Transverse colon (tissue), 4 donors: Measurements from ENCODE around the gene SLC25A25. TPM values are rescaled to one million over a fixed set of nuclear protein-coding genes. Genes with fewer than 3 reads are reported as not detected.

Source experiments
- DNase-seq: peaks from one replicate; pipeline ENCODE4 v3.0.0-alpha.2; 2019
- H3K27ac ChIP-seq, 4 donors: fragments of 200-600 bp; sonication (generic); 2 replicates each; pipeline ENCODE4 v1.5.1; 2016 to 2018; ENCODE audit warnings: inconsistent platforms in 4 of 4
- H3K27me3 ChIP-seq: fragments of 200-600 bp; sonication (generic); 2 replicates; pipeline ENCODE4 v1.5.1; 2017; ENCODE audit warnings: inconsistent platforms
- H3K36me3 ChIP-seq, 4 donors: fragments of 200-600 bp; sonication (generic); 2 replicates each; pipeline ENCODE4 v1.5.1; 2017 to 2019; ENCODE audit warnings: inconsistent platforms in 4 of 4
- H3K4me1 ChIP-seq, 4 donors: fragments of 200-600 bp; sonication (generic); 2 replicates each; pipeline ENCODE4 v1.5.1; 2017 to 2020; ENCODE audit warnings: inconsistent platforms in 4 of 4
- H3K4me3 ChIP-seq, 4 donors: fragments of 200-600 bp; sonication (generic); 1 replicate in 1 of 4; 2 replicates in 3 of 4; pipeline versions ENCODE4 v1.5.1 to v1.6.1; 2017 to 2019; ENCODE audit warnings: inconsistent platforms in 4 of 4
- H3K9me3 ChIP-seq, 2 donors: fragments of 200-600 bp; sonication (generic); 2 replicates each; pipeline ENCODE4 v1.5.1; 2017 to 2019; ENCODE audit warnings: inconsistent platforms in 2 of 2
- EP300 ChIP-seq: sonication (generic); formaldehyde crosslinking; IDR thresholded peaks from one replicate; pipeline ENCODE4 v1.6.1; 2017; ENCODE audit warnings: antibody characterized with exemption, low read depth
- POLR2A ChIP-seq: fragments of 450-650 bp; IDR thresholded peaks from one replicate; pipeline ENCODE4 v1.6.1; 2016; ENCODE audit warnings: antibody characterized with exemption, mild to moderate bottlenecking, moderate library complexity
- POLR2AphosphoS5 ChIP-seq, 3 donors: sonication (generic); formaldehyde crosslinking; IDR thresholded peaks; one replicate each; pipeline ENCODE4 v1.6.1; 2016; ENCODE audit warnings: antibody characterized with exemption in 3 of 3
- whole genome bisulfite sequencing, 2 donors: methylation state at CpG; one replicate each; pipeline ENCODE4 v1.1.5; 2018; ENCODE audit warnings: low coverage in 1 of 2; 5-methylcytosine and 5-hydroxymethylcytosine counted together
- in situ Hi-C, 4 donors: fragments of 200-750 bp; cut with MboI; loops; one replicate each; pipeline versions ENCODE4 v1.15.0 to v1.15.1; 2017; ENCODE audit warnings: low sequenced_read_pairs in 3 of 4, low pct_ligation_motif_present in 1 of 4, low pct_unique_long_range_greater_than_20kb in 1 of 4
- intact Hi-C: fragments of 100-400 bp; cut with DNase I; formaldehyde crosslinking; loops from one replicate; pipeline ENCODE4 v1.15.1; 2023; ENCODE audit warnings: low total_unique reads
- total RNA-seq, 4 donors: library from RNA; depleted of rRNA; stranded (reverse); fragments of >200 nt; gene quantifications; one replicate each; pipeline ENCODE4 v1.1.0, GENCODE V29; 2016
- TF ChIP-seq, protein P1 (sequence below), 5 experiments: fragments of 200-600 bp in 3 of 5; fragments of 450-650 bp in 2 of 5; sonication (generic) in 3 of 5; IDR thresholded peaks; 1 replicate in 2 of 5; 2 replicates in 3 of 5; pipeline ENCODE4 v1.5.1; 2016 to 2017; ENCODE audit warnings: antibody characterized with exemption in 5 of 5, inconsistent platforms in 3 of 5, mild to moderate bottlenecking in 2 of 5, moderate library complexity in 1 of 5

Gene SLC25A25
- total RNA-seq, 4 donors from 2014 or later, result 25.5 to 35.5 (median 32.5) TPM

DNA sequence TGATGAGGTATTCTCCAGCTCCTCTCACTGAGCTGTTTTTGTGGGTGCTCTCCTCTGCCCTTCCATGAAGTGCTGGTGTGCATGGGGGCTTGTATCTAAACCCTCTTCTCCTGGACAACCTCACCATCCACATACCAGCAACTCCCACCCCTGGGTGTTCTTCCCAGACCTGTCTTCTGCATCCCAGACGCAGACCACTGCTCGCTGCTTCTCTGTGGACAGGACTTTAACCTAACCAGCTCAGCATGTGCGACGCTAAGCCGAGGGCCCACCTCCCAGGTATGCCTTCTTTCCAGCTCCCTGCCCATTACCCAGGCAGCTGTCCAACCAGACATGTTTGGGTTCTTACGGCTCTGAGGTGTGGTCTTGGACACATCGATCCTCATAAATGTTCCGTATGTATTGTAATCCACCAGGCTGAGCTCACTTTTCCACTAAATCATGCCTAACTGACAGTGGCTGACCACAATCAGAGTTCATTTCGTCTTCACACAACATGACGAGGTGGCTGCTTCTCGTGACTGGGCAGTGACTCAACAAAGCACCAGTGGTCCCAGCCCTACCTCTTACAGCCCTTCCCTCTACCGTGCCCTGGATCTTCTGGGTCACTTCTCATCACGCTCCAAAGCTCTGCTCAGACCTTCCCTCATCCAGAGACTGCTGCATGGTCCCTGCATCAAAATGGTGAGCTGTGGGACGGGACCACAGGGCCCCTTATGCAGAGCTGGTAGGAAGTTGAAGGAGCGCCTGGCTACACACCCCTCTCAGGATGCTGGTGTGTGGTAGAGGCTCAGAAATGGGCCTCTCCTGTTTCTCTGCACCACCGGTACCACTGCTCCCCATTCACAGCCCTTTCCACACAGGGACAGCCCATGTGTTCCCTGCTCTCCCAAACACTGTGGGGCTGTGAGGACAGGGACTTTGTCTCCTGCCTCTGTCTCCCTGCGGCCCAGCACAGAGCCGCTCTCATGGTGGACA lies 69.1 kb downstream of the SLC25A25 start:
- no peak for DNase-seq
- TF ChIP-seq, protein P1, sequence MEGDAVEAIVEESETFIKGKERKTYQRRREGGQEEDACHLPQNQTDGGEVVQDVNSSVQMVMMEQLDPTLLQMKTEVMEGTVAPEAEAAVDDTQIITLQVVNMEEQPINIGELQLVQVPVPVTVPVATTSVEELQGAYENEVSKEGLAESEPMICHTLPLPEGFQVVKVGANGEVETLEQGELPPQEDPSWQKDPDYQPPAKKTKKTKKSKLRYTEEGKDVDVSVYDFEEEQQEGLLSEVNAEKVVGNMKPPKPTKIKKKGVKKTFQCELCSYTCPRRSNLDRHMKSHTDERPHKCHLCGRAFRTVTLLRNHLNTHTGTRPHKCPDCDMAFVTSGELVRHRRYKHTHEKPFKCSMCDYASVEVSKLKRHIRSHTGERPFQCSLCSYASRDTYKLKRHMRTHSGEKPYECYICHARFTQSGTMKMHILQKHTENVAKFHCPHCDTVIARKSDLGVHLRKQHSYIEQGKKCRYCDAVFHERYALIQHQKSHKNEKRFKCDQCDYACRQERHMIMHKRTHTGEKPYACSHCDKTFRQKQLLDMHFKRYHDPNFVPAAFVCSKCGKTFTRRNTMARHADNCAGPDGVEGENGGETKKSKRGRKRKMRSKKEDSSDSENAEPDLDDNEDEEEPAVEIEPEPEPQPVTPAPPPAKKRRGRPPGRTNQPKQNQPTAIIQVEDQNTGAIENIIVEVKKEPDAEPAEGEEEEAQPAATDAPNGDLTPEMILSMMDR (IDR thresholded peaks at IDR 0.05), result no peak
- no peak for TF ChIP-seq POLR2A
- TF ChIP-seq EP300, result no peak
- no peak for TF ChIP-seq POLR2AphosphoS5 (IDR thresholded peaks at IDR 0.05)
- Histone ChIP-seq H3K36me3 (no peaks in the 10 kb centered on the region), H3K9me3 (no peaks in the 10 kb centered on the region), H3K27ac (no peak overlapping the region), H3K4me3 (no peak overlapping the region), H3K27me3 (no peaks in the 10 kb centered on the region), H3K4me1 (peaks cover 0 to 2% (median 0%) of the 10 kb centered on the region in 4 donors)
- intact Hi-C loops, result no loop called here
- in situ Hi-C loops, result loop anchor here in 1 of 4 donors (25.0 kb wide), 1 partner anchor 100 kb away; no protein-coding TSS in a partner anchor
- WGBS, 2 donors, result 51 to 90% methylated on average over 3 to 18 of the region's 18 CpGs

DNA sequence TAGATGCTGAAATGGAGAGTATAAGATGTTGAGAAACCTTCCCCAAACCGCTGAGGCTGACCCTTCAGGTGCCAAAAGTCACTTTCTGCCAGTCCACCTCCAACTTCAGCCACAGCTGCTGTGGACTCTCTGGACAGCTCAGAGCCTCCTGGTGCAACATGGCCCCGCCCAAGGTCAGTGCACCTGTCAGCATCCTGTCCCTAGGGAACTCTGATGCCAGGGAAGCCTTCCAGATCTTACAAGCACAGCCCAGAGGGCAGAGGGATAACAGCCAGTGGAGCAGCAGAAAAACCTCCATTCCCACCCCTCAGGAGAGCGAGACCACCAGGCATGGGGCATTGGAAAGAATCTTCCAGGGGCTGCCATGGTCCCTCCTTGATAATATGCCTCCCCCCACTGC lies 70.0 kb downstream of the SLC25A25 start:
- no peak for TF ChIP-seq EP300
- no peak for TF ChIP-seq POLR2A
- WGBS, 2 donors, result 67 to 90% methylated on average over 1 to 3 of the region's 3 CpGs
- Histone ChIP-seq H3K27ac (no peak overlapping the region), H3K4me1 (no peaks in the 10 kb centered on the region), H3K27me3 (no peaks in the 10 kb centered on the region), H3K36me3 (no peaks in the 10 kb centered on the region), H3K4me3 (no peak overlapping the region), H3K9me3 (no peaks in the 10 kb centered on the region)
- DNase-seq, result no peak
- in situ Hi-C loops (loop anchor here in 1 of 4 donors (25.0 kb wide), 1 partner anchor 101 kb away; no protein-coding TSS in a partner anchor), intact Hi-C loops (no loop called here)

DNA sequence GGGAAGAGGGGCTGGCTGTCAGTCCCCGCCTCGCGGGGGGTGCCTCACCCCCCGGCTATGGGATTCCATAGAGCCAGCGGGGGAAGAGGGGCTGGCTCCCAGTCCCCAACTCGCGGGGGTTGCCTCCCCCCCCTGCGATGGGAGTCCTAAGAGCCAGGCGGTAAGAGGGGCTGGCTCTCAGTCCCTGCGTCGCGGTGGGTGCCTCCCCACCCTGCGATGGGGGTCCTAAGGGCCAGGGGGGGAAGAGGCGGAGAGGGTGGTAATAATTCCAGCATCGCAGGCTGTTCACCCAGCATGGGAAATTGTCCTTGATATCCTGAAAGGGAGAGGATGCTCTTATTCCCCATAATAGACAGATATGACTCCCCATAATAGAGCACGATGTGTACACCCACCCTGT lies 71.6 kb downstream of the SLC25A25 start:
- Histone ChIP-seq H3K4me3 (no peak overlapping the region), H3K27ac (no peak overlapping the region), H3K4me1 (peaks cover 0 to 10% (median 4%) of the 10 kb centered on the region in 4 donors), H3K36me3 (no peaks in the 10 kb centered on the region), H3K9me3 (no peaks in the 10 kb centered on the region), H3K27me3 (no peaks in the 10 kb centered on the region)
- in situ Hi-C loops (loop anchor here in 1 of 4 donors (25.0 kb wide), 1 partner anchor 102 kb away; no protein-coding TSS in a partner anchor), intact Hi-C loops (no loop called here)
- no peak for DNase-seq
- 93% methylated on average over 3 of the region's 16 CpGs; no CpG with 5 or more reads in 1 of the 2 donors for WGBS, 2 donors
- TF ChIP-seq, protein P1 (IDR thresholded peaks at IDR 0.05), result no peak
- TF ChIP-seq POLR2AphosphoS5 (IDR thresholded peaks at IDR 0.05) (no peak), EP300 (no peak), POLR2A (no peak)

- WGBS, 2 donors, result 85% methylated on average over 3 of the region's 3 CpGs; no CpG with 5 or more reads in 1 of the 2 donors
- Histone ChIP-seq H3K27ac (no peak overlapping the region), H3K4me3 (no peak overlapping the region), H3K36me3 (no peaks in the 10 kb centered on the region), H3K27me3 (no peaks in the 10 kb centered on the region), H3K9me3 (no peaks in the 10 kb centered on the region), H3K4me1 (peaks cover 0 to 10% (median 4%) of the 10 kb centered on the region in 4 donors)
- no peak for DNase-seq
- in situ Hi-C loops, result loop anchor here in 1 of 4 donors (25.0 kb wide), 1 partner anchor 104 kb away; no protein-coding TSS in a partner anchor
- intact Hi-C loops, result no loop called here
- TF ChIP-seq POLR2AphosphoS5 (IDR thresholded peaks at IDR 0.05), result no peak
- TF ChIP-seq POLR2A, result no peak
- TF ChIP-seq EP300, result no peak
- TF ChIP-seq, protein P1 (IDR thresholded peaks at IDR 0.05), result no peak
Observed at GRCh38 chr9:128141604-128142003, 73.6 kb downstream of the SLC25A25 start.
